Stimulated activated CD4-positive, alpha-beta T cell treated with anti-CD3 and anti-CD28 coated beads, Interleukin-4, amount 100 ng/mL, for 4 hours (primary cell): ENCODE measurements around the gene RNF212B.
A peak's percentile ranks its signal among the peaks of the same experiment; 100 is the strongest.

Experiments
- DNase-seq, 2 experiments: peaks; one replicate each; pipeline ENCODE4 v3.0.0-alpha.2; 2020

Gene RNF212B

GRCh38 chr14:23321572-23322547 is 84.1 kb downstream of the RNF212B start:
- peak; percentile 36 to 45 for DNase-seq
